NCI-H2029 (cell line): Measurements from ENCODE around the gene AATK.
"Not testable (repeated sequence)": the region's sequence is repeated elsewhere in the genome, so short reads cannot be mapped to it uniquely, and the experiment has no call there.

Experiments used
- DNase-seq: peaks from one replicate; lab custom pipeline; 2025; lab: John Stamatoyannopoulos, UW

AATK gene

GRCh38 chr17:81091774-81092517 lies 74.1 kb downstream of the AATK start:
- DNase-seq, result no peak

- no peak for DNase-seq
Measured at GRCh38 chr17:81091154-81091553, 74.9 kb downstream of the AATK start.

- DNase-seq, result no peak
Measured at GRCh38 chr17:81090361-81091136, 75.5 kb downstream of the AATK start.

- DNase-seq, result no peak
Measured at GRCh38 chr17:81086789-81087551, 79.1 kb downstream of the AATK start.

GRCh38 chr17:81085420-81085911 lies 80.6 kb downstream of the AATK start:
- DNase-seq, result no peak

GRCh38 chr17:81084680-81085419 lies 81.2 kb downstream of the AATK start:
- DNase-seq, result no peak

GRCh38 chr17:81083125-81083765 lies 82.8 kb downstream of the AATK start:
- DNase-seq, result no peak

- no peak for DNase-seq
Measured at GRCh38 chr17:81082177-81083073, 83.6 kb downstream of the AATK start.

- DNase-seq, result no peak
Measured at GRCh38 chr17:81081222-81082176, 84.5 kb downstream of the AATK start.

GRCh38 chr17:81080019-81080418 lies 86.0 kb downstream of the AATK start:
- no peak for DNase-seq

GRCh38 chr17:81078026-81078913 lies 87.8 kb downstream of the AATK start:
- DNase-seq, result not testable (repeated sequence)

- no peak for DNase-seq
Measured at GRCh38 chr17:81076141-81076679, 89.8 kb downstream of the AATK start.

- no peak for DNase-seq
Measured at GRCh38 chr17:81075307-81075706, 90.7 kb downstream of the AATK start.

GRCh38 chr17:81074875-81075274 lies 91.1 kb downstream of the AATK start:
- no peak for DNase-seq

GRCh38 chr17:81073967-81074839 lies 91.8 kb downstream of the AATK start:
- no peak for DNase-seq
